ENCODE results near the gene PIP4K2B. TPM values are rescaled to one million over a fixed set of nuclear protein-coding genes. Genes with fewer than 3 reads are reported as not detected.
A peak's percentile ranks its signal among the peaks of the same experiment; 100 is the strongest.

The PIP4K2B gene
- total and polyA plus RNA-seq, 2 of the 8 experiments (the other 6 are each of a cell fraction or from before 2014, with no cell fraction given): 21.5 to 57.8 TPM

DNA sequence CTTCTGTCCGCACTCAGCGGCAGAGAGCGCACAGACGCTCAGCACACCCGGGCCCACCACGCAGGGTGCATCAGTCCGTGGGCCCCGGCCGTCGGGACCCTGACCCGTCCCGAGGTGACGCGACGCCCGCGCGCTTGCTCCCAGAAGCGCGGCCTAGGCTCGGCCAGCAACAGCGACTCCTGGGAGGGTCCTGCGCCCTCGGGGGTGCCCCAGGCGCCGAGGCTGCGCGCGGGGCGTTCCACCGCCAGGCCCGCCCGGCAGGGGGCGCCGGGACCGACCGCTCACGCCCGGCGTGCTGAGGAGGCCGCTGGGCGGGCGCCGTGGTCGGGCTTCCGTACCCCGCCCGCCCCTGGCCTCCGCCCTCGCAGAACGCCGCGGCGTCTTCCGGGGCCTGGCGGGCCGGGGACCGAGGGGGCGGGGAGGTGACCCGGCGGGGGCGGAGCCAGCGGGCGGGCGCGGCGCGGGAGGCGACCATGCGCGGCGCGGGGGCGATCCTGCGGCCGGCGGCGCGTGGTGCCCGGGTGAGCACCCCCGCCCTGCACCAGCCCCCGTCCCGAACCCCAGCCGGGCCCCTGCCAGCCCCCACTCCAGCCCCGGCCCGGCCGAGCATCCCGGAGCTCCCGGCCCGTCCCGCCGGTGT lies 69.3 kb downstream of the PIP4K2B start, which contains the start of gene CISD3:
Gene CISD3 (plus strand): TSS at position 456 of the 640 bp plus-strand sequence. CDS start 18 bp downstream, at position 474.
- ChIA-PET CTCF (ENCODE audit: partially characterized antibody) (interaction anchor here (0.8 to 3.7 kb wide), 13 partner anchors 10 to 63 kb away, joined by 3 to 29 read pairs (median 5); partner anchors contain the start of gene EPOP), POLR2A (ENCODE audit: partially characterized antibody) (interaction anchor here (1.0 to 7.0 kb wide), 9 partner anchors 11 to 475 kb away, joined by 3 to 40 read pairs (median 12); partner anchors contain the start of genes CWC25, MLLT6, PCGF2 and PSMB3)
- no peak within 1 kb of the TSS for H3K27ac ChIP-seq (ENCODE audit: low read depth, low read length)
- TF ChIP-seq ZNF274 (IDR thresholded peaks at IDR 0.05; ENCODE audit: borderline replicate concordance, extremely low read depth, low read length): no peak

More for the DNA sequence above, 69.3 kb downstream of the PIP4K2B start, which contains the start of gene CISD3:
- FAIRE-seq: no peak
- peak within 1 kb of the TSS; percentile 88 to 94 for H3K4me2 ChIP-seq (ENCODE audit: insufficient read depth in 1 of 2, low read depth in 2 of 2, low read length in 2 of 2)
- H3K18ac ChIP-seq (ENCODE audit: extremely low read depth, low read length): peak within 1 kb of the TSS; percentile 83
- H2AK5ac ChIP-seq (ENCODE audit: low read depth, low read length): peak within 1 kb of the TSS; percentile 2; the same call in 1 of the 2 replicates
- peak within 1 kb of the TSS; percentile 47; the same call in 1 of the 2 replicates for H2AFZ ChIP-seq (ENCODE audit: low read length)
- H3K23me2 ChIP-seq (ENCODE audit: low read depth, low read length): peaks cover 9% of the 10 kb centered on the region; the same call in 1 of the 2 replicates
- H2BK5ac ChIP-seq (ENCODE audit: low read depth, low read length): peak within 1 kb of the TSS; percentile 90; the same call in 1 of the 2 replicates
- H2BK120ac ChIP-seq (replicated peaks; ENCODE audit: low read depth, low read length): no peak within 1 kb of the TSS
- peak within 1 kb of the TSS; percentile 77 for H4K91ac ChIP-seq (replicated peaks; ENCODE audit: insufficient read length, low read length)
- H2BK15ac ChIP-seq (ENCODE audit: low read length): peak within 1 kb of the TSS; percentile 98
- peaks cover 0 to 10% (median 5%) of the 10 kb centered on the region in 4 experiments; a peak in 5 of 7 replicates for H3K4me1 ChIP-seq (replicated peaks in 1 of 4; ENCODE audit: control insufficient read depth in 3 of 4, insufficient read depth in 4 of 4, low read length in 3 of 4)
- H4K20me1 ChIP-seq (replicated peaks in 1 of 2; ENCODE audit: control insufficient read depth in 1 of 2, insufficient read depth in 2 of 2, low read length in 2 of 2): peaks cover 4 to 22% of the 10 kb centered on the region in 2 experiments
- H3K79me1 ChIP-seq (ENCODE audit: low read depth, low read length): no peaks in the 10 kb centered on the region
- H3K9ac ChIP-seq (replicated peaks in 1 of 4; ENCODE audit: extremely low read depth in 1 of 4, low read depth in 3 of 4, low read length in 3 of 4): peak within 1 kb of the TSS; percentile 46 to 66 (median 50); a peak in 6 of 7 replicates
- peak within 1 kb of the TSS; percentile 48 to 72 (median 63) for H3K4me3 ChIP-seq (ENCODE audit: extremely low read depth in 1 of 4, insufficient read depth in 2 of 4, low read depth in 3 of 4, low read length in 4 of 4)
- H4K5ac ChIP-seq (ENCODE audit: insufficient read length, low read depth, low read length): peak within 1 kb of the TSS; percentile 36
- no peak within 1 kb of the TSS for H3K14ac ChIP-seq (ENCODE audit: insufficient read length)
- H3K79me2 ChIP-seq (ENCODE audit: control insufficient read depth in 1 of 2, insufficient read depth in 2 of 2, low read length in 2 of 2): no peaks in the 10 kb centered on the region
- no peak within 1 kb of the TSS for H3K56ac ChIP-seq (replicated peaks; ENCODE audit: insufficient read length, low read depth, low read length)
- no peak within 1 kb of the TSS for H3K23ac ChIP-seq (ENCODE audit: insufficient read length)
- H2BK20ac ChIP-seq (ENCODE audit: low read length): no peak within 1 kb of the TSS
- H3K9me3 ChIP-seq (ENCODE audit: insufficient read depth in 2 of 2, low read depth in 1 of 2, low read length in 1 of 2): no peaks in the 10 kb centered on the region
- DNase-seq (ENCODE audit: low read depth in 1 of 2, low spot score in 2 of 2): peak in 1 of 2 experiments; percentile 84
- peaks cover 0 to 3% (median 0%) of the 10 kb centered on the region in 4 experiments; a peak in 2 of 8 replicates for H3K36me3 ChIP-seq (ENCODE audit: control insufficient read depth in 2 of 4, insufficient read depth in 4 of 4, low read length in 3 of 4)
- peak within 1 kb of the TSS; percentile 80; the same call in 1 of the 2 replicates for H2BK12ac ChIP-seq (ENCODE audit: low read depth, low read length)
- peaks cover 0 to 17% (median 7%) of the 10 kb centered on the region in 4 experiments; a peak in 3 of 7 replicates for H3K27me3 ChIP-seq (replicated peaks in 1 of 4; ENCODE audit: control insufficient read depth in 3 of 4, extremely low read depth in 1 of 4, insufficient read depth in 3 of 4, low read length in 3 of 4)
- 4% methylated on average over 26 of the region's 92 CpGs; no CpG with 5 or more reads in 1 of the 2 experiments for WGBS, 2 experiments (ENCODE audit: extremely low coverage in 1 of 2, insufficient coverage in 1 of 2, insufficient read length in 1 of 2, insufficient replicate concordance in 2 of 2, low coverage in 1 of 2, low lambda C conversion rate in 2 of 2, missing lambda C conversion rate in 1 of 2)
- peak within 1 kb of the TSS; percentile 4 for H3K4ac ChIP-seq (replicated peaks; ENCODE audit: insufficient read length, low read depth, low read length)
- H4K8ac ChIP-seq (ENCODE audit: extremely low read depth, insufficient read depth, low read length): peak within 1 kb of the TSS; percentile 92

Data from H1 (cell line).